Calu3 (cell line): Measurements from ENCODE around the gene GTF3C5. TPM values are rescaled to one million over a fixed set of nuclear protein-coding genes. Genes with fewer than 3 reads are reported as not detected.

Experiments used
- BruUV-seq: library from RNA; stranded (reverse); fragments of 400-500 nt; replicated peaks from 2 replicates; lab custom pipeline; 2021; lab: Mats Ljungman, UMichigan
- CTCF ChIA-PET: fragments of 300-600 bp; sonication (Branson Sonifier 250); formaldehyde crosslinking; loops from one replicate; lab custom pipeline; 2022; ENCODE audit warnings: antibody characterized with exemption; lab: Charles Lee
- DNase-seq: peaks from one replicate; pipeline ENCODE4 v3.0.0; 2022
- H3K27ac Mint-ChIP-seq: one replicate; pipeline ENCODE4 v1.8.0; 2022; ENCODE audit warnings: mixed read lengths; ENCODE audit not compliant: unreplicated experiment
- H3K27me3 Mint-ChIP-seq: one replicate; pipeline ENCODE4 v1.8.0; 2022; ENCODE audit warnings: mixed read lengths; ENCODE audit not compliant: unreplicated experiment
- H3K36me3 Mint-ChIP-seq: one replicate; pipeline ENCODE4 v1.8.0; 2022; ENCODE audit warnings: mild to moderate bottlenecking, moderate library complexity, mixed read lengths; ENCODE audit not compliant: insufficient read depth, unreplicated experiment
- H3K4me1 Mint-ChIP-seq: one replicate; pipeline ENCODE4 v1.8.0; 2022; ENCODE audit warnings: mild to moderate bottlenecking, low read depth, mixed read lengths; ENCODE audit not compliant: unreplicated experiment
- H3K4me3 Mint-ChIP-seq: one replicate; pipeline ENCODE4 v1.8.0; 2022; ENCODE audit warnings: mild to moderate bottlenecking, low read depth, moderate library complexity, mixed read lengths; ENCODE audit not compliant: unreplicated experiment
- H3K9me3 Mint-ChIP-seq: one replicate; pipeline ENCODE4 v1.8.0; 2022; ENCODE audit warnings: low read depth, mixed read lengths; ENCODE audit not compliant: unreplicated experiment
- CTCF ChIP-seq: fragments of 200-600 bp; IDR thresholded peaks from one replicate; pipeline ENCODE4 v1.8.0; 2022; ENCODE audit warnings: antibody characterized with exemption; ENCODE audit not compliant: unreplicated experiment
- intact Hi-C: fragments of 100-400 bp; cut with micrococcal nuclease; formaldehyde crosslinking; loops from one replicate; pipeline ENCODE4 v1.10.0; 2022; ENCODE audit not compliant: unreplicated experiment
- total RNA-seq: library from RNA; stranded (reverse); gene quantifications from 2 replicates; pipeline ENCODE4 v1.2.3, GENCODE V29; 2022

Gene GTF3C5
- total RNA-seq, 1 experiment from 2014 or later, result 43.7 TPM

DNA sequence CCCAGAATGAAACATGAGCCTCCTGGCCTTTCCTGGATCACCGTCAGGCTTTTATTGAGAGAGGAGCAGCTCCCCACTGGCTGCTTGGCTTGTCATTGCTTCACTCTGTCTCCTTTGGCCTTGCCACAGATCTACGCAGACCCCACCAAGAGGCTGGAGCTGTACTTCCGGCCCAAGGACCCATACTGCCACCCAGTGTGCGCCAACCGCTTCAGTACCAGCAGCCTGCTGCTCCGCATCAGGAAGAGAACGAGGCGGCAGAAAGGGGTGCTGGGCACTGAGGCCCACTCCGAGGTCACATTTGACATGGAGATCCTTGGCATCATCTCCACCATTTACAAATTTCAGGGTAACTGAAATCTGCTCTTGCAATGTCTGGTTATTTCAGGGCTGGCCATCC lies 11.2 kb downstream of the GTF3C5 start:
- BruUV-seq, result no TSS peak
- intact Hi-C loops, result no loop called here
- Mint-ChIP-seq H3K27ac (no peak overlapping the region), H3K27me3 (no peaks in the 10 kb centered on the region), H3K9me3 (no peaks in the 10 kb centered on the region), H3K4me1 (peaks cover 9% of the 10 kb centered on the region), H3K36me3 (peaks cover 16% of the 10 kb centered on the region), H3K4me3 (no peak overlapping the region)
- no peak for TF ChIP-seq CTCF
- DNase-seq, result no peak
- CTCF ChIA-PET, result no interaction called here

DNA sequence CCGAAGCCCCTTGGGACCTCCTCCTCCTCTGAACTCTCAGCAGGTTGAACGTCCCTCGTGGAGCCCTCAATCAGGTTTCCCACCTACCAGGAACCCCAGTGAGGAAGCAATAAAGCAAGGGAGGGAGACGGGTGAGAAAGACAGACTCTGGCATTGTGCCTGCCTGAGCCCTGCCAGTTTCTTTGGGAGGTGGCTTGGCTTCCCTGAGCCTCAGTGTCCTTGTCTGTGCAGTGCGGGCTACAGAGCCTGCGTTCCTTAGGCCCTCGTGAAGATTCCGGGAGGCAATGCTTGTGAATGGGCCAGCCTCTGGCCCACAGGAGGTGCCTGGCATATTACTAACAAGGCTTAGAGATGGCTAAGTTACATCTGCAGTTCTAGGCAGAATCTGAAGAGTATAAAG lies 11.9 kb downstream of the GTF3C5 start:
- no peak overlapping the region for H3K27ac Mint-ChIP-seq
- BruUV-seq, result no TSS peak
- peaks cover 16% of the 10 kb centered on the region for H3K36me3 Mint-ChIP-seq
- peaks cover 7% of the 10 kb centered on the region for H3K4me1 Mint-ChIP-seq
- H3K9me3 Mint-ChIP-seq, result no peaks in the 10 kb centered on the region
- TF ChIP-seq CTCF, result no peak
- H3K4me3 Mint-ChIP-seq, result no peak overlapping the region
- no peaks in the 10 kb centered on the region for H3K27me3 Mint-ChIP-seq
- intact Hi-C loops, result no loop called here
- CTCF ChIA-PET, result no interaction called here
- DNase-seq, result no peak

- Mint-ChIP-seq H3K4me1 (no peaks in the 10 kb centered on the region), H3K27ac (no peak overlapping the region), H3K27me3 (no peaks in the 10 kb centered on the region), H3K36me3 (peaks cover 12% of the 10 kb centered on the region), H3K9me3 (no peaks in the 10 kb centered on the region), H3K4me3 (no peak overlapping the region)
- no peak for TF ChIP-seq CTCF
- CTCF ChIA-PET, result no interaction called here
- intact Hi-C loops, result no loop called here
- no peak for DNase-seq
- BruUV-seq, result no TSS peak
These were observed 12.7 kb downstream of the GTF3C5 start for GRCh38 chr9:133043449-133044035.

DNA sequence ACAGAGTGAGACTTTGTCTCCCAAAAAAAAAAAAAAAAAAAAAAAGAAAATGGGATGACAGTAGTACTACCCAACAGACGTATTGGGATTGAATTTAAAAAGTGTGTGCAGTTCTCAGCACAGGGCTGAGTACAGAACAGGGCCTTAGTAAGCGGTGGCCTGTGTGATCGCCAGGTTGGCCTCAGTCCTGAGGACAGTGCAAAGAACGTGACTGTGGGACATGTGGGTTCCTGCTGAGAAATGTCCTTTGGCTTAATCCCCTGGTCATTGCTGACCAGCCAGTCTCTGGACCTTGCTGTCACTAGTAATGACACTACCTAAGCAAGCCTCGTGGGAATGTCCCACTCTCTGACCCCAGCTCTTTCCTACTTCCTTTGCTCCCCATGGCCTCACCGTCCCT lies 13.3 kb downstream of the GTF3C5 start:
- H3K27ac Mint-ChIP-seq, result no peak overlapping the region

More for the DNA sequence above, 13.3 kb downstream of the GTF3C5 start:
- Mint-ChIP-seq H3K36me3 (peaks cover 15% of the 10 kb centered on the region), H3K4me3 (no peak overlapping the region), H3K27me3 (no peaks in the 10 kb centered on the region), H3K9me3 (no peaks in the 10 kb centered on the region), H3K4me1 (no peaks in the 10 kb centered on the region)
- CTCF ChIA-PET, result interaction anchor here (0.6 kb wide), 1 partner anchor 10 kb away, joined by 3 read pairs; no protein-coding TSS in a partner anchor
- DNase-seq, result no peak
- intact Hi-C loops, result no loop called here
- no peak for TF ChIP-seq CTCF
- BruUV-seq, result no TSS peak
